GM04503 (cell line): ENCODE data around the gene TAS2R39.
"Not testable (repeated sequence)": the region's sequence is repeated elsewhere in the genome, so short reads cannot be mapped to it uniquely, and the experiment has no call there.

ENCODE experiments used
- DNase-seq: peaks from one replicate; pipeline ENCODE4 v3.0.0-alpha.2; 2012; ENCODE audit warnings: low read depth

The TAS2R39 gene

GRCh38 chr7:143183024-143183423, at the start of gene TAS2R39:
TAS2R39 (plus strand) TSS chr7:143183419; CDS start chr7:143183419, 0 bp downstream.
- no peak for DNase-seq

GRCh38 chr7:143147070-143147469, 36.1 kb upstream of the TAS2R39 start:
- no peak for DNase-seq

- no peak for DNase-seq
These were observed 35.2 kb upstream of the TAS2R39 start for GRCh38 chr7:143148050-143148449.

- DNase-seq = no peak
These were observed 34.6 kb upstream of the TAS2R39 start for GRCh38 chr7:143148651-143149050.

GRCh38 chr7:143150696-143151095, 32.5 kb upstream of the TAS2R39 start:
- DNase-seq = not testable (repeated sequence)

GRCh38 chr7:143158617-143159016, 24.6 kb upstream of the TAS2R39 start:
- DNase-seq = not testable (repeated sequence)

GRCh38 chr7:143171697-143172096, 11.5 kb upstream of the TAS2R39 start:
- no peak for DNase-seq

- no peak for DNase-seq
These were observed 10.9 kb upstream of the TAS2R39 start for GRCh38 chr7:143172354-143172753.

GRCh38 chr7:143176128-143176527, 7.1 kb upstream of the TAS2R39 start:
- DNase-seq = no peak

GRCh38 chr7:143177374-143178119, 5.7 kb upstream of the TAS2R39 start:
- DNase-seq = no peak

GRCh38 chr7:143180771-143181170, 2.4 kb upstream of the TAS2R39 start:
- not testable (repeated sequence) for DNase-seq

GRCh38 chr7:143181349-143181748, 1.9 kb upstream of the TAS2R39 start:
- no peak for DNase-seq

- no peak for DNase-seq
These were observed 2.3 kb downstream of the TAS2R39 start for GRCh38 chr7:143185551-143185950.

GRCh38 chr7:143188994-143189393, 5.8 kb downstream of the TAS2R39 start:
- DNase-seq = no peak

- DNase-seq = no peak
These were observed 10.7 kb downstream of the TAS2R39 start for GRCh38 chr7:143193880-143194279.

- no peak for DNase-seq
These were observed 15.8 kb downstream of the TAS2R39 start for GRCh38 chr7:143199040-143199439.

GRCh38 chr7:143202161-143202560, 18.9 kb downstream of the TAS2R39 start:
- DNase-seq = no peak

- DNase-seq = no peak
These were observed 20.2 kb downstream of the TAS2R39 start for GRCh38 chr7:143203386-143203785.

- DNase-seq = no peak
These were observed 22.5 kb downstream of the TAS2R39 start for GRCh38 chr7:143205560-143206293.

- no peak for DNase-seq
These were observed 27.3 kb downstream of the TAS2R39 start for GRCh38 chr7:143210541-143210940.

GRCh38 chr7:143213478-143213877, 30.3 kb downstream of the TAS2R39 start:
- DNase-seq = not testable (repeated sequence)

- DNase-seq = peak; percentile 23
These were observed 31.8 kb downstream of the TAS2R39 start for GRCh38 chr7:143214789-143215679.
